H1 (cell line): ENCODE results near the gene PLEKHN1. TPM values are rescaled to one million over a fixed set of nuclear protein-coding genes. Genes with fewer than 3 reads are reported as not detected.

Experiments used
- BACH1 ChIP-seq: IDR thresholded peaks from 2 replicates; pipeline ENCODE4 v1.6.1; 2012; ENCODE audit warnings: low read length, improper control_type of control experiment
- BRCA1 ChIP-seq: IDR thresholded peaks from 2 replicates; pipeline ENCODE4 v1.6.1; 2012; ENCODE audit warnings: low read depth, low read length, improper control_type of control experiment
- CHD2 ChIP-seq: IDR thresholded peaks from 2 replicates; pipeline ENCODE4 v1.6.1; 2012; ENCODE audit warnings: low read length, improper control_type of control experiment
- EP300 ChIP-seq, 2 experiments: IDR thresholded peaks; 1 replicate in 1 of 2; 2 replicates in 1 of 2; pipeline ENCODE4 v1.6.1; 2011 to 2012; ENCODE audit warnings: low read depth in 2 of 2, low read length in 2 of 2, mild to moderate bottlenecking in 2 of 2, borderline replicate concordance in 1 of 2, inconsistent platforms in 1 of 2, moderate library complexity in 1 of 2
- GTF2F1 ChIP-seq: IDR thresholded peaks from 2 replicates; pipeline ENCODE4 v1.6.1; 2012; ENCODE audit warnings: low read depth, low read length, improper control_type of control experiment, borderline replicate concordance
- HDAC2 ChIP-seq, 2 experiments: fragments of 300-600 bp in 1 of 2; sonication (generic) in 1 of 2; IDR thresholded peaks; 2 replicates each; pipeline ENCODE4 v1.6.1; 2011 to 2012; ENCODE audit warnings: low read depth in 2 of 2, low read length in 2 of 2, mild to moderate bottlenecking in 2 of 2, moderate library complexity in 2 of 2, borderline replicate concordance in 1 of 2, inconsistent platforms in 1 of 2
- JUND ChIP-seq: IDR thresholded peaks from 2 replicates; pipeline ENCODE4 v1.6.1; 2011; ENCODE audit warnings: mild to moderate bottlenecking, improper control_type of control experiment, low read length
- KDM1A ChIP-seq: fragments of 200-600, 300-600 bp; sonication (generic); IDR thresholded peaks from 2 replicates; pipeline ENCODE4 v1.7.1; 2016; ENCODE audit warnings: mild to moderate bottlenecking, low read length, borderline replicate concordance
- KDM5A ChIP-seq: fragments of 200-600 bp; IDR thresholded peaks from 2 replicates; pipeline ENCODE4 v1.7.1; 2012; ENCODE audit warnings: mild to moderate bottlenecking, low read length, inconsistent platforms, mixed read lengths
- PHF8 ChIP-seq: fragments of 200-600 bp; sonication (generic); conservative IDR thresholded peaks from 2 replicates; pipeline ENCODE4 v1.7.1; 2012; ENCODE audit warnings: low read depth, mild to moderate bottlenecking, inconsistent platforms, low read length, moderate library complexity
- POLR2A ChIP-seq, 2 experiments: IDR thresholded peaks; 1 replicate in 1 of 2; 2 replicates in 1 of 2; pipeline ENCODE4 v1.6.1; 2011; ENCODE audit warnings: low read depth in 2 of 2, low read length in 2 of 2, mild to moderate bottlenecking in 2 of 2; ENCODE audit errors: control extremely low read depth in 1 of 2
- RNF2 ChIP-seq: fragments of 200-900, 300-1000 bp; sonication (generic); IDR thresholded peaks from 2 replicates; pipeline ENCODE4 v1.7.1; 2016; ENCODE audit warnings: borderline replicate concordance, low read depth, mild to moderate bottlenecking, antibody characterized with exemption, low read length; ENCODE audit not compliant: poor library complexity, severe bottlenecking; ENCODE audit errors: missing control alignments
- SAP30 ChIP-seq: fragments of 300-600 bp; sonication (generic); IDR thresholded peaks from 2 replicates; pipeline ENCODE4 v1.7.1; 2012; ENCODE audit warnings: low read length, moderate library complexity, mild to moderate bottlenecking, inconsistent platforms; ENCODE audit not compliant: insufficient read depth, insufficient replicate concordance
- SIN3A ChIP-seq, 2 experiments: IDR thresholded peaks in 1 of 2; conservative IDR thresholded peaks in 1 of 2; 2 replicates each; pipeline ENCODE4 v1.6.1; 2011 to 2012; ENCODE audit warnings: low read length in 2 of 2, improper control_type of control experiment in 1 of 2, low read depth in 1 of 2, mild to moderate bottlenecking in 1 of 2
- SP1 ChIP-seq: IDR thresholded peaks from 2 replicates; pipeline ENCODE4 v1.6.1; 2011; ENCODE audit warnings: low read depth, low read length
- SP4 ChIP-seq: IDR thresholded peaks from 2 replicates; pipeline ENCODE4 v1.6.1; 2012; ENCODE audit warnings: low read length, inconsistent platforms
- SRF ChIP-seq: IDR thresholded peaks from 2 replicates; pipeline ENCODE4 v1.6.1; 2011; ENCODE audit warnings: mild to moderate bottlenecking, low read depth, low read length, moderate library complexity
- TBP ChIP-seq: IDR thresholded peaks from 2 replicates; pipeline ENCODE4 v1.6.1; 2011; ENCODE audit warnings: low read depth, low read length, improper control_type of control experiment
- TCF12 ChIP-seq: IDR thresholded peaks from 2 replicates; pipeline ENCODE4 v1.6.1; 2011; ENCODE audit warnings: low read depth, mild to moderate bottlenecking, low read length
- YY1 ChIP-seq: IDR thresholded peaks from 2 replicates; pipeline ENCODE4 v1.6.1; 2011; ENCODE audit warnings: low read depth, mild to moderate bottlenecking, low read length
- polyA plus RNA-seq, 7 experiments: library from polyadenylated mRNA; depleted of rRNA in 3 of 7; stranded (reverse) in 5 of 7; unstranded in 2 of 7; fragments of >200 nt in 5 of 7; fragments of 200-250 nt in 2 of 7; gene quantifications; 1 replicate in 5 of 7; 2 replicates in 1 of 7; 4 replicates in 1 of 7; pipeline versions ENCODE4 v1.2.1 to v1.2.3, GENCODE V29; 2011 to 2013; ENCODE audit warnings: missing spikeins in 2 of 7, mixed read lengths in 2 of 7
- total RNA-seq: library from RNA; stranded (reverse); fragmentation: NEBNext Ultra II Directional; extraction: Animal tissue kit (Norgen Biotek cat#: 25700); gene quantifications from 2 replicates; pipeline ENCODE4 v1.2.1, GENCODE V29; 2021
- TF ChIP-seq, protein P1 (sequence below), 3 experiments: IDR thresholded peaks; 1 replicate in 2 of 3; 2 replicates in 1 of 3; pipeline versions ENCODE4 v1.5.1 to v1.6.1; 2011; ENCODE audit warnings: low read length in 3 of 3, mild to moderate bottlenecking in 3 of 3, inconsistent platforms in 2 of 3, low read depth in 1 of 3, moderate library complexity in 1 of 3; ENCODE audit not compliant: insufficient read depth in 1 of 3; ENCODE audit errors: control extremely low read depth in 1 of 3

The PLEKHN1 gene
- total and polyA plus RNA-seq, 2 of the 8 experiments (the other 6 are each of a cell fraction or from before 2014, with no cell fraction given) = 0.39 to 1.5 TPM

DNA sequence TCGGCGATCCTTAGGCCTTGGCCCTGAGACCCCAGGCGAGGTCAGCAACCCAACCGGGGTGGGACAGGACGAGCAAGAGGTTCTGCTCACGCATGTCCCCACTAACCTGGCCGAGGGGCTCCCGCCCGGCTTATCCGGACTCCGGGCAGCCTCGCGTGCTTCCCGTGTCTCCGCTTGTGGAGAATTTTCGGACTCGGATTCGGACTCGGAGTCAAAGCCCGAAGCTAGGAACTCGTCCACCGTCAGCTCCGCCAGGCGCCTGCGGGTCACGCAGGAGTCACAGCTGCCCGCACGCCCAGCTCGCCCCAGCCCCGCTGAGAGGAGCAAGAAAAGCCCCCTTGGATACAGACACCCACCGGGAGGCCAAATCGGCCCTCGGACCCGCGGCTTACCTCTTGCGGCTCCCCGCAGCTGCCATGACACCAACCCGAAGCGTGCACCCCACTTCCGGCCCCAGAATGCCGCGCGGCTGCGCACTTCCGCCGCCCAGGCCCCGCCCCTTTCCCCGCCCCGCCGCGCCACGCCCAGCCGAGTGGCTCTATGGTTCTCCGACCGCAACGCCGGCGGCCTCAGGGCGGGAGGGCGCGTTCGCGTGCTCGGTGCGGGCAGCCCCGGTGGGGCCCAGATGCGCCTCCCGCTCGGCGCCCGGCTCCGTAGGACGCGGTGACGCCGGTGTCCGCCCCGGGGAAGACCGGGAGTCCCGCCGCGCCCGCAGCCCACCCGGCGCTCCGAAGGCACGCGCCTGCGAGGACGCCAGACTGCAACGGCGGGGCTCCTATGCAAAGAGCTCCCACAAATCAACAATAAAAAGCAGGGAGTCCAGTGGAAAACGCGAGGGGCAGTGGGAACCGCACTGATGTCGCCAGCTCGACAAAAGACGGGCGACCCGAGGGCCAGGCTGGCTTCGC lies 7.2 kb upstream of the PLEKHN1 start, which contains the start of gene NOC2L (continued):
- TF ChIP-seq YY1 = peak; percentile 95
- no peak for TF ChIP-seq BRCA1
- no peak for TF ChIP-seq POLR2A (IDR thresholded peaks at IDR 0.05; ENCODE audit: control extremely low read depth in 1 of 2, low read depth in 2 of 2, low read length in 2 of 2)
- peak; percentile 46; the same call in 1 of the 2 replicates for TF ChIP-seq TBP
- TF ChIP-seq, protein P1, sequence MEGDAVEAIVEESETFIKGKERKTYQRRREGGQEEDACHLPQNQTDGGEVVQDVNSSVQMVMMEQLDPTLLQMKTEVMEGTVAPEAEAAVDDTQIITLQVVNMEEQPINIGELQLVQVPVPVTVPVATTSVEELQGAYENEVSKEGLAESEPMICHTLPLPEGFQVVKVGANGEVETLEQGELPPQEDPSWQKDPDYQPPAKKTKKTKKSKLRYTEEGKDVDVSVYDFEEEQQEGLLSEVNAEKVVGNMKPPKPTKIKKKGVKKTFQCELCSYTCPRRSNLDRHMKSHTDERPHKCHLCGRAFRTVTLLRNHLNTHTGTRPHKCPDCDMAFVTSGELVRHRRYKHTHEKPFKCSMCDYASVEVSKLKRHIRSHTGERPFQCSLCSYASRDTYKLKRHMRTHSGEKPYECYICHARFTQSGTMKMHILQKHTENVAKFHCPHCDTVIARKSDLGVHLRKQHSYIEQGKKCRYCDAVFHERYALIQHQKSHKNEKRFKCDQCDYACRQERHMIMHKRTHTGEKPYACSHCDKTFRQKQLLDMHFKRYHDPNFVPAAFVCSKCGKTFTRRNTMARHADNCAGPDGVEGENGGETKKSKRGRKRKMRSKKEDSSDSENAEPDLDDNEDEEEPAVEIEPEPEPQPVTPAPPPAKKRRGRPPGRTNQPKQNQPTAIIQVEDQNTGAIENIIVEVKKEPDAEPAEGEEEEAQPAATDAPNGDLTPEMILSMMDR (IDR thresholded peaks at IDR 0.05; ENCODE audit: control extremely low read depth in 1 of 3, insufficient read depth in 1 of 3, low read depth in 1 of 3, low read length in 3 of 3) = no peak
- no peak for TF ChIP-seq SRF
- TF ChIP-seq SP4 = no peak
- peak in 1 of 2 experiments; percentile 97; a peak in 2 of 4 replicates for TF ChIP-seq HDAC2 (IDR thresholded peaks at IDR 0.05; ENCODE audit: borderline replicate concordance in 1 of 2, low read depth in 2 of 2, low read length in 2 of 2)
- no peak for TF ChIP-seq TCF12
- peak; percentile 66 for TF ChIP-seq PHF8
- no peak; the same call in 1 of the 2 replicates for TF ChIP-seq JUND
- TF ChIP-seq SIN3A (conservative IDR thresholded peaks at IDR 0.05 in 1 of 2, IDR thresholded peaks at IDR 0.05 in 1 of 2; ENCODE audit: low read depth in 1 of 2, low read length in 2 of 2) = peak; percentile 32 to 81; a peak in 2 of 4 replicates
- TF ChIP-seq SP1 = no peak
- TF ChIP-seq EP300 (IDR thresholded peaks at IDR 0.05; ENCODE audit: borderline replicate concordance in 1 of 2, low read depth in 2 of 2, low read length in 2 of 2) = no peak
- peak; percentile 97 for TF ChIP-seq KDM5A
- no peak for TF ChIP-seq RNF2
- no peak for TF ChIP-seq BACH1
- TF ChIP-seq GTF2F1 = no peak
- TF ChIP-seq KDM1A = peak; percentile 89
- no peak for TF ChIP-seq CHD2
- TF ChIP-seq SAP30 = no peak
